ENCODE data around the gene GRAP.
A peak's percentile ranks its signal among the peaks of the same experiment; 100 is the strongest.
"Not testable (repeated sequence)": the region's sequence is repeated elsewhere in the genome, so short reads cannot be mapped to it uniquely, and the experiment has no call there.

Gene GRAP

DNA sequence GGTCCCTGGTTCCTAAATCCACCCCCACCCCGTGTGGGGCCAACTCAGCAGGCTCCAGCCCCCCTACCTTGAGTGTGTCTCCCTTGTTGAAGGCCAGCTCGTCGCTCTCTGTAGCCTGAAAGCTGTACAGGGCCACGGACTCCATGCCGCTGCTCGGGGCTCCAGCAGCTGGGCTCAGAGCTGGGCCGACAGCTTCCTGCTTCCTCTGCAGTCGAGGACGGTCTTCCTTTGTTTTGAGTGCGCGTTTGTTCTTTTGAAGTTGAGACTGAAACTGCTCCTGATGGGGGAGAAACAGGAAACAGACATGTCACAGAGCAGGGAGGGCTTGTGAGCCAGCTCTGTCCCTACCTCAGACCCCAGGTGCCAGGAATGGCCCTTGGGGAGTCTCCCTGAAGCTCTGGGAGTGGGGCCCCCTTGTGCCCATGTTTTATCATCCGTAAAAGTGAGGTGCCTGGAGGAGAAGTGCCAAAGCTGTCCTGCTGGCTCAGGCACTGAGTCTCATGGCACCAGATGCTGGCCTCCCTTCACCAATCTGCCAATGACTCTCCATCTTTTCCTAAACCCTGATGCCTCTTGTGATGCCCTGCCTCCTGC lies at the start of gene GRAP:
Gene GRAP, minus strand, starts transcription at position 176 of the 594 bp plus-strand sequence. Its CDS starts 31 bp downstream, at position 145.
- peak within 1 kb of the TSS in 7 of 11 experiments; percentile 44 to 72 (median 57); a peak in 10 of 22 replicates for H3K27ac ChIP-seq
- not testable (repeated sequence) for H3K9me3 ChIP-seq (replicated peaks in 1 of 11); H3K4me3 ChIP-seq; H3K36me3 ChIP-seq; H4K20me1 ChIP-seq; H3K27me3 ChIP-seq; H3K4me1 ChIP-seq
- peak within 1 kb of the TSS in 1 of 11 experiments; percentile 44; a peak in 1 of 22 replicates for H3K9ac ChIP-seq
- H3K4me2 ChIP-seq = peak within 1 kb of the TSS in 1 of 11 experiments; percentile 52; a peak in 1 of 22 replicates

DNA sequence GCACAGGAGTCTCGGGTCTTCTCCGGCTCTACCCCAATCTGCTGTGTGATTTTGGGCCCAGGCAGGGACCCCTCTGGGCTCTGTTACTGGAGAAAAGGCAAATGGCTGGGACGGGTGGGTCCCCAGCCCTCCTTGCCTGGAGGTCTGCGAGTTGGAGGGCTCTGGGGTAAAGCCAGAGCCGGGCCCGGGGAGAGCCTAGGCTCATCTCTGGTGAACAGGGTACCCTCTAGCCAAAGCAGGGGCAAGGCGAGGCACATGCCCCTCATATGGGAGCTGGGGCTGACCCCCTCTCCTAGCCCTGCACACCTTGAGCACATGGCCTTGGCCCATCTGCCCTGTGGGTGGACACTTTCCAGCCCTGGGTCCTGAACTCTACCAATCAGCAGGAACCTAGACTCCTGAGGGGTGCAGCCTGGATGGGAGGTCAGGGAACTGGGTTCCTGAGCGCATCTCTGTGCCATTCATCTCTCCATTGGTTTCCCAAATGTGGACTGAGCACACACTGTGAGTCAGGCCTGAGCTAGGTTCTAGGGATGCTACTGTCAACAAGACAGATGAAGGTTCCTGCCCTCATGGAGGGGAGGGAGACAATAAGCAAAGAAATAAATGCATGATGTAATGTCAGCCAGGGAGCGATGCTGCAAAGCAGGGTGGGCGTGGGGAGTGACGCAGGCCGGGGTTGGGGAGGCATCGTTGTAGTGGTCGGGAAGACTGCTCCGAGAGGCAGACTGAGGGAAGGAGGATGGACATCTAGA lies 47.1 kb upstream of the GRAP start:
- H3K9me3 ChIP-seq (replicated peaks in 1 of 11); H4K20me1 ChIP-seq; H3K4me1 ChIP-seq; H3K4me3 ChIP-seq; H3K9ac ChIP-seq; H3K27ac ChIP-seq; H3K36me3 ChIP-seq; H3K4me2 ChIP-seq: not testable (repeated sequence)
- peaks cover 5 to 15% (median 13%) of the 10 kb centered on the region in 11 experiments; a peak in 21 of 22 replicates for H3K27me3 ChIP-seq

DNA sequence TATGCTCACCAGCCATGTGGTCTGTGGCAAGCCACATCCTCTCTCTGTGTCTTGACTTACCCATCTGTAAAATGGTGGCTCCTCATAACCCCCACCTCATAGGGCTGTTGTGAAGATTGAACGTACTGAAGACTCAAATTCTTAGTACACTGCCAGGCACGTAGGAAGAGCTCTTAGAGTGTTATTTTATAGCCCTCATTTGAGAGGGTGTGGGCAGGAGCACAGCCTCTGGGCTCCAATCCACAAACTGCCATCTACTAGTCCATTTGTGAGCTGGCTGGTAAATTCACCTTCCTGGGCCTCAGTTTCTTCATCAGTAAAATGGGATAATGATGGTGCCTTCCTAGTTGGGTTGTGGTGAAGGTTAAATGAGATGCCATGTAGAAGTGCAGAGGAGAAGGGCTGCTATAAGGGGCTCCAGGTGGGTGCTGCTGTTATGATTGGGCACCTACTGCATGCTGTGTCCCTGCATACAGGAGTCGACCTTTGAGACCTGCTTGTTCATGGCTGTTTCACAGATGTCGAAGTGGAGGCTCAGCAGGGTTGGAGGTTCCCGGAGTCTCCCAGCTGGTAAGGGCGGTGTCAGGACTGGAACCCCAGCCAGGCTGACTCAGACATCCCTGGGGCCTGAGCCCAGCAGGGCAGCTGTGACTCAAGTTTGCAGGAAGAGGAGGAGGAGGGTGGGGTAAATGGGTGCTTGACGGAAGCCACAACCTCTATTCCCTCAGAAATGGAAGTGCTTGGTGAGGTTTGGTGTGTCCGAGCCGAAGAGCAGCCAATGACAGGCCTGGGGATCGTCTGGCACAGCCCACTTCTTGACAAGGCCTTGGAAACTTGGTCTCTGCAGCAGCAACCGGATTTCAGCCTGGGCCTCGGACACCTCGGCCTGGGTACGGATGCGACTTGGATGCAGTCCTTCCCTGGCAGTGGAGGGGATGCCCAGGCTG lies 46.3 kb upstream of the GRAP start:
- not testable (repeated sequence) for H3K4me3 ChIP-seq; H3K36me3 ChIP-seq; H3K9ac ChIP-seq; H3K4me1 ChIP-seq; H4K20me1 ChIP-seq; H3K27ac ChIP-seq; H3K4me2 ChIP-seq; H3K9me3 ChIP-seq (replicated peaks in 1 of 11)
- H3K27me3 ChIP-seq = peaks cover 5 to 16% (median 15%) of the 10 kb centered on the region in 11 experiments; a peak in 21 of 22 replicates

- H3K4me1 ChIP-seq; H4K20me1 ChIP-seq; H3K27ac ChIP-seq; H3K9ac ChIP-seq; H3K4me3 ChIP-seq; H3K4me2 ChIP-seq; H3K36me3 ChIP-seq; H3K9me3 ChIP-seq (replicated peaks in 1 of 11): not testable (repeated sequence)
- H3K27me3 ChIP-seq = peaks cover 5 to 22% (median 16%) of the 10 kb centered on the region in 11 experiments; a peak in 21 of 22 replicates
Measured at GRCh38 chr17:19090058-19090772, 43.5 kb upstream of the GRAP start.

GRCh38 chr17:19088804-19089685 lies 42.3 kb upstream of the GRAP start:
- not testable (repeated sequence) for H3K9me3 ChIP-seq (replicated peaks in 1 of 11); H3K9ac ChIP-seq; H3K36me3 ChIP-seq; H3K4me2 ChIP-seq; H3K4me3 ChIP-seq; H4K20me1 ChIP-seq; H3K4me1 ChIP-seq; H3K27ac ChIP-seq
- H3K27me3 ChIP-seq = peaks cover 5 to 22% (median 16%) of the 10 kb centered on the region in 11 experiments; a peak in 21 of 22 replicates

GRCh38 chr17:19077386-19077785 lies 30.6 kb upstream of the GRAP start:
- not testable (repeated sequence) for H3K27me3 ChIP-seq; H3K4me3 ChIP-seq; H3K4me1 ChIP-seq; H3K9me3 ChIP-seq (replicated peaks in 1 of 11); H3K27ac ChIP-seq; H3K4me2 ChIP-seq; H3K36me3 ChIP-seq; H4K20me1 ChIP-seq; H3K9ac ChIP-seq

DNA sequence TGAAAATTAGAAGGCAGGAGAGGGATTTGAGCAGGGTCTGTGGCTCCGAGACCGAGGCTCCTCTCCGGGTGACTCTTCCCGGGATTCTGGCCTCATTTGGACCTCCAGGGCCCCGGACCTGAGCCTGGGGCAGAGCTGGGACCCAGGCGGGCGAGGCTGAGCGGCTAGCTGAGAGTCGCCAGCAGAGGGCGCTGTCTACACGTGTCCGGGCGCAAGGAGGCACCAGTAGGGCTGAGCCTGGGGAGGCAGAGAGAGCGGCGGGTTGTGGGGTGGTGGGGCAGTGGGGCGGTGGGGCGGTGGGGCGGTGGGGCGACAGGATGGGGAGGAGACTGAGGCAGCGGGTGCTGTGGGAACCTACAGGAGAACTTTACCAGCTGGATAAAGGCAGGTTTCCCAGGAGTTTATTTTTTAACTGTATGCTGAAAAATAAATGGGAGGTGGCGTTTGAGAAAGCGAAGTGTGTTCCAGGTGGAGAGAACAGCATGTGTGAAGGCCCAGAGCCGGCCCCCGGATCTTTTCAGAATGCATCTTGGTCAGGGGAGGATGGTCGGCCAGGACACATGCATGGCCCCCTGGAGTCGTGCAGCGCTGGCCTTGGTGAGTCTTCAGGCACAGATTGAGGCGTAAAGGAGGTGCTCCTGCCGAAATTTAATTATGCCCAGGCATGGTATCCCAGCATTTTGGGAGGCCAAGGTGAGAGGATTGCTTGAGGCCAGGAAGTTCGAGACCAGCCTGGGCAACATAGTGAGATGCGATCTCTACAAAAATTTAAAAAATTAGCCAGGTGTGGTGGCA lies 29.8 kb upstream of the GRAP start:
- not testable (repeated sequence) for H3K9ac ChIP-seq; H3K4me2 ChIP-seq; H3K27me3 ChIP-seq; H3K36me3 ChIP-seq; H3K27ac ChIP-seq; H3K4me1 ChIP-seq; H4K20me1 ChIP-seq; H3K9me3 ChIP-seq (replicated peaks in 1 of 11); H3K4me3 ChIP-seq

GRCh38 chr17:19070318-19071168 lies 23.8 kb upstream of the GRAP start:
- H3K4me3 ChIP-seq; H3K27me3 ChIP-seq; H3K36me3 ChIP-seq; H3K9me3 ChIP-seq (replicated peaks in 1 of 11); H3K9ac ChIP-seq; H3K4me1 ChIP-seq; H4K20me1 ChIP-seq; H3K4me2 ChIP-seq; H3K27ac ChIP-seq: not testable (repeated sequence)

- not testable (repeated sequence) for H3K4me1 ChIP-seq; H4K20me1 ChIP-seq; H3K27ac ChIP-seq; H3K4me3 ChIP-seq; H3K9me3 ChIP-seq (replicated peaks in 1 of 11); H3K9ac ChIP-seq; H3K27me3 ChIP-seq; H3K4me2 ChIP-seq; H3K36me3 ChIP-seq
Measured at GRCh38 chr17:19064378-19064777, 17.6 kb upstream of the GRAP start.

GRCh38 chr17:19063326-19063956 lies 16.7 kb upstream of the GRAP start:
- H3K27me3 ChIP-seq; H3K4me1 ChIP-seq; H3K36me3 ChIP-seq; H3K9me3 ChIP-seq (replicated peaks in 1 of 11); H4K20me1 ChIP-seq: not testable (repeated sequence)
- Histone ChIP-seq H3K4me2 (peak overlapping the region in 4 of 11 experiments; percentile 26 to 65 (median 34); a peak in 2 of 22 replicates), H3K4me3 (peak overlapping the region in 1 of 10 experiments; percentile 28; a peak in 1 of 20 replicates), H3K9ac (peak overlapping the region in 8 of 11 experiments; percentile 47 to 63 (median 54); a peak in 8 of 22 replicates), H3K27ac (peak overlapping the region in 5 of 11 experiments; percentile 43 to 55 (median 53); a peak in 7 of 22 replicates)

Measured in BLaER1 treated with 17β-estradiol and CSF1 and Interleukin-3, amounts not matched to agents 10 nM and 100 nM (cell line).